ENCODE results near the gene MTRF1L. TPM values are rescaled to one million over a fixed set of nuclear protein-coding genes. Genes with fewer than 3 reads are reported as not detected.

Gene MTRF1L, protein sequence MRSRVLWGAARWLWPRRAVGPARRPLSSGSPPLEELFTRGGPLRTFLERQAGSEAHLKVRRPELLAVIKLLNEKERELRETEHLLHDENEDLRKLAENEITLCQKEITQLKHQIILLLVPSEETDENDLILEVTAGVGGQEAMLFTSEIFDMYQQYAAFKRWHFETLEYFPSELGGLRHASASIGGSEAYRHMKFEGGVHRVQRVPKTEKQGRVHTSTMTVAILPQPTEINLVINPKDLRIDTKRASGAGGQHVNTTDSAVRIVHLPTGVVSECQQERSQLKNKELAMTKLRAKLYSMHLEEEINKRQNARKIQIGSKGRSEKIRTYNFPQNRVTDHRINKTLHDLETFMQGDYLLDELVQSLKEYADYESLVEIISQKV
- total RNA-seq = 17.3 and 17.7 TPM in 2 replicates

DNA sequence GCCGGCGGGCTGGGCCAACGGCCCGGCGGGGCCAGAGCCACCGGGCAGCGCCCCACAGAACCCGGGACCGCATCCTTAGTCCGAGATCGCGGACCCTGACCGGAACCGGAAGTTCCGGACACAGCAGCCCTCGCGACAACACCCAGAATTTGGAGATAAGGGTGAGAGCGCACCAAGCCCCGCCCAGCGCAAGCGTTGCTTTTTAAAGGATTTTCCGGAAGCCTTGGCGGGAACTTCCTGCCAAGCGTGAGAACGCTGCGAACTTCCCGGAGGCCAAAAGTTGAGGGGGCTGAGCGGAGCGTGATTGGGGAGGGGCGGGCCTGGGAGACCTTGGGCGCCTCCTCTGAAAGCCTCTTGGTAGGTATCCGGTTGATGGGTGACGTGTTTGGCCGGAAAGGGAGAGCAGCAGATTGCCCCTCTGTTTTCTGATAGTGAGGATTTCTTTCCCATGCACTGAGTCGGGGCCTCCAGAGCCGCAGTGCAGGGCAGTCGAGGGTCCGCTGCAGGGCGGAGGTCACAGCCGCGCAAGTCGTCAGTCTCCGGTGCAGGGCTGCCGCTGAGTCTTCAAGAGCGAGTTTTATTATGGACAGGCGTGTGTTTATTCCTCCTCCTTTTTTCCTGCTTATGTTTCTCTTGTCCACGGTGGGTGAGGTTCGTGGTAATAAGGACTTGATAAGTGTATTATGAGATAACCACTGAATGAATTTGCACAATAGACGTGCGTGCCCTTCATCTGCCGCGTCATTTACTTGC lies at the start of gene MTRF1L:
Gene MTRF1L, minus strand, starts transcription at position 97 of the 753 bp plus-strand sequence. Its CDS starts 24 bp downstream, at position 73.
- intact Hi-C loops (cut with micrococcal nuclease) = loop anchor here (1.0 to 10.0 kb wide), 6 partner anchors 20 to 1732 kb away; partner anchors contain the start of genes RMND1, SCAF8 and ZBTB2

GRCh38 chr6:153051801-153052200 lies 49.3 kb upstream of the MTRF1L start:
- intact Hi-C loops (cut with micrococcal nuclease) = no loop called here

GRCh38 chr6:153048631-153049030 lies 46.1 kb upstream of the MTRF1L start:
- intact Hi-C loops (cut with micrococcal nuclease) = no loop called here

DNA sequence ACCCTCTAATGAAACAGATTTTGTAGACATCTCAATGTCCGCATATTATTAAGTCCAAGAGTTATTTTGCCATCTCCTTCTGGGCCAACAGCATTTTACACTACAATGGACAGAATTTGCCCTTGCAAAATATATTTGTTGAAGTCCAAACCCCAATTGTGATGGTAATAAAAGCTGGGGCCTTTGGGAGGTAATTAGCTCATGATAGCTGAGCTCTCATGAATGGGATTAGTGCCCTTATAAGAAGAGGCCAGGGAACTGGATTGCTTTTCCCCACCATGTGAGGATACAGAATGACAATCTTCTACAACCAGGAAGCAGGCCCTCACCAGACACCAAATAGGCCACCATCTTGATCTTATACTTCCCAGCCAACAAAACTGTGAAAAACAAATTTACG lies 44.9 kb upstream of the MTRF1L start:
- intact Hi-C loops (cut with micrococcal nuclease) = no loop called here

DNA sequence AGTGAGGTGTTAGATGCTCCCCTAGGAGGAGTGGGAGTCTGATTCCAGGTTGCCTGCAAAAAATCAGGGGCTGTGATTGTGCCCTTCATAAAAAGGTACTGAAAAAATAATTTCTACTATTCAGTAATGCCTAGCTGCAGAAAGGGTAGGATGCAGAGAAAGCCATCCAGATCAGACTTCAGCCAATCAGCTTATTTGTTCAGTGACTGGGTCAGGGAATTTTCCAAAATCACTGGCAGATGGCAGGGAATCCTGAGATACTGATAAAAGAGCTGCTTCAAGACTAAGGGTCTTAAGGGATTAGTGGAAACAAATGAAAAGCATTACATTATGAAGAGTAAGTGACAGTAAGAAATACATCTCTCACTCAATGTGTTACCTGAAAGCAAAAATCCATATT lies 42.8 kb upstream of the MTRF1L start:
- intact Hi-C loops (cut with micrococcal nuclease) = no loop called here

DNA sequence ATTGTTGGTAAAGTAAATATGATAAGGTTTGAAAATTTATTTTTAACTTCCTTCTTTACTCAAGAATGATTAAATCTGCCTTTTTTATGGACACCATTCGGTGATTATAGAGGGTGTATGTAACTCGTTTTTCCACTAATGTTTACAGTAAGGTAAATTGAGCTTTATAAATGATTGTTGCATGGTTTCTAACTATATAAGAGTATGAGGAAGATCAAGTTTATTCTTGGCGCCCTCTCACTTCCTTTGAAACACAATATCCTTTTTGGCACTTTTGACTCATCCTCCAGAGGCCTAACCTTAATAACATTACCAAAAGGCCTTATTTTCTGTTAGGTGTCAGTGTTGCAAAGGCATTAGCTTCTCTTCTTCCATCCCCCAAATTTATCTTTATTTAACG lies 41.8 kb upstream of the MTRF1L start:
- intact Hi-C loops (cut with micrococcal nuclease) = no loop called here

- intact Hi-C loops (cut with micrococcal nuclease) = no loop called here
These were observed 41.2 kb upstream of the MTRF1L start for GRCh38 chr6:153043719-153044118.

- intact Hi-C loops (cut with micrococcal nuclease) = no loop called here
These were observed 36.0 kb upstream of the MTRF1L start for GRCh38 chr6:153038378-153039057.

DNA sequence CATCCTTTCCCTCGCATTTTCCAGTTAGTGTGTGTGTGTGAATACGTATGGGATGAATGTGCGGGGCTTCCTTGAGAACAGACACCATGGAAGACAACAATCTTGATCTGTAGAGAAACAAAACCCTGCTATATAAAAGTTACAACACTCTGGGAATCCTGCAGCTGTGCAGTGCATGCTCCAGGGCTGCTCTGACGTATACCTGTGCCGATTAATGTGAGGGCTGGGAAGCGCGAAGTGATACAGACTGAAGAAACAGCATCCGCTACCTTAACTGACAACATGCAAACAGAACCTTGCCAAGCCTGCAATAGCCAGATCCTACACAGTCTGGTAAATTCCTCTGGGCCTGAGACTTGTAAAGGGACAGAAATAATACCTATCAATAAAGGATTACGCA lies 31.6 kb upstream of the MTRF1L start:
- intact Hi-C loops (cut with micrococcal nuclease) = no loop called here

- intact Hi-C loops (cut with micrococcal nuclease) = loop anchor here (1.0 kb wide), 1 partner anchor 280 kb away; no protein-coding TSS in a partner anchor
These were observed 29.9 kb upstream of the MTRF1L start for GRCh38 chr6:153032255-153032882.

- intact Hi-C loops (cut with micrococcal nuclease) = no loop called here
These were observed 28.9 kb upstream of the MTRF1L start for GRCh38 chr6:153031335-153031955.

- intact Hi-C loops (cut with micrococcal nuclease) = loop anchor here (10.0 kb wide), 1 partner anchor 486 kb away; no protein-coding TSS in a partner anchor
These were observed 26.5 kb upstream of the MTRF1L start for GRCh38 chr6:153028963-153029362.

DNA sequence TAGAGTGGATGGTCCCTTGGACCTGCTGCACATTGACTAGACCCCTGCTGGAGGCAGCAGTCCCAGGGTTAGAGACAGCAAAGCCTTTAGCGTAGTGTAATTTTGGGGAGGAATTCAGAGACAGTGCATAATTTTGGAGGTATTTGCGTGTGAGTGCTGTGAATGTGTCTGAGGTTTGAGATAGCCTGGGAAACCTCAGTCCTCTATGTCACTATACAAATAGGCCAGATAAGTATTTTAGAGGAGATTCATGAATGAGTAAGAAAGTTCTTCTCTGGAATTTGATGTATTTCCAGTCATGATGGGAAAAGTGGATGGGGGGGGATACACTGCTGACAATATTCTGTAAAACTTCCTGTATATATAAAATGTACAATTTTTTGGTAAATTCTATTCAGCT lies 25.8 kb upstream of the MTRF1L start:
- intact Hi-C loops (cut with micrococcal nuclease) = loop anchor here (10.0 kb wide), 1 partner anchor 487 kb away; no protein-coding TSS in a partner anchor

GRCh38 chr6:153027480-153027879 lies 25.0 kb upstream of the MTRF1L start:
- intact Hi-C loops (cut with micrococcal nuclease) = loop anchor here (10.0 kb wide), 1 partner anchor 487 kb away; no protein-coding TSS in a partner anchor

DNA sequence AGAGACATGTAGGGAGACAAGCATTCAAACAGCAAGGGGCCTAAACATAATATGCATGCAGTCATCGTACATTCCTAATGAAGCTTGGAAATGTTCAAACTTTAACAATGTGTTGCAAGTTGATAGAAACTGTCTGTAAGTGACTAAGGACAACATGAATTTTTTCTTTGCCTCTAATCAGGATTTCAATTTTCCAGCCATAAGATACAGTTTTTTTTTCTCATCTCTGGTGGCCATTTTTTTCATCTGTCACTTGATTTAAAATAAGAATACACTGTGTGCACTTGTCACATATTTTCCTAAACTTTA lies 22.2 kb upstream of the MTRF1L start:
- intact Hi-C loops (cut with micrococcal nuclease) = loop anchor here (1.0 to 10.0 kb wide), 4 partner anchors 21 to 490 kb away; no protein-coding TSS in a partner anchor

DNA sequence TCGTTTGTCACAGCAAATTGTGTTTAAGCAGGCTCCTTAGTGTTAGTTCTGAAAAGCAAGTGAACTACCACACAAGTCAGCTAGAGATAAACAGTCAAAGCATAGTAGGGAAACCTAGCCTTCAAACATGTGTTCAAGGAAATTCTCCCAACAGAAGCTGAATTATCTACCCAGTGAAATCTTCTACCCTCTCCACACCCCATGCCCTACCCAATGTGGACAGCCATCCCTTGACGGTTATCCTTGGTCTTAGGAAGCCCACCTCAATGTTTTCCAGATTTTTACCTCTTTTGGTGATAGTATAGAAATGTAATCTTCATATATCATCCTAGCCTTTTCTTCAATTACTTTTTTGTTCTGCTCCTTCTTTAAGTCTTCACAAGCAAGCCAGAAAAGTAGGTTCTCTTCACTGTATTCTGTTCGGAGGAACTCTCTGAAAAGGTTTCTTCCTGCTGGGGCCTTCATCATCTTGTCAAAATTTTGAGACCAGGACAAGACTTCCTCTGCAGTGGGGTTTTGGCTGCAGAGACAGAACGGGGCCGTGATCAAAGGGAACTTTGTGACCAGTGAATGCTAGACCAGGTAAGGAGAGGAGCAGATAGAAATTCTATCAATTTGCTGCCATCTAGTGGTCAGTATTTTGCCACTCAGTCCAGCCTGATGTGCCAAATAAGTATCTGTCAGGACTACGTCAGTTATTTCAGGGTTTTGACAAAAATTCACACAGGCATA lies 21.6 kb upstream of the MTRF1L start:
- intact Hi-C loops (cut with micrococcal nuclease) = loop anchor here (1.0 to 10.0 kb wide), 4 partner anchors 21 to 491 kb away; no protein-coding TSS in a partner anchor

DNA sequence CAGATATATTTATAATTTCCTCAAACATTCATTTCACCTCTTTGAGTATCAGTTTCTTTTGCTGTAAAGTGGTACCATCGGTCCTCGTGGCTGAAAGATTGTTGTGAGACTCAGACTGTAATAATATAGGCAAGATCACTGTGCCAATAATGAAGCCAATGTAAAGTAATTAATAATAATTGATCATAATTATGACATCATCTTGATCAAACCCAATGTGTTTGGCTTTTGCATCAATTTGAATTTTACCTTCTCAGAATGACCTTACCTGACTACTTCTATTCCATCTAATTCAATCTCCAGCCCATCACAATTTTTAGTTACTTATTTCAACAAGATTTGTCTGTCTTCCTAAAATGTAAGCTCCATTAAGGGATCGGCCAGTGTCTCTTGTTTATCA lies 15.8 kb upstream of the MTRF1L start:
- intact Hi-C loops (cut with micrococcal nuclease) = no loop called here

- intact Hi-C loops (cut with micrococcal nuclease) = no loop called here
These were observed 14.3 kb upstream of the MTRF1L start for GRCh38 chr6:153016846-153017245.

DNA sequence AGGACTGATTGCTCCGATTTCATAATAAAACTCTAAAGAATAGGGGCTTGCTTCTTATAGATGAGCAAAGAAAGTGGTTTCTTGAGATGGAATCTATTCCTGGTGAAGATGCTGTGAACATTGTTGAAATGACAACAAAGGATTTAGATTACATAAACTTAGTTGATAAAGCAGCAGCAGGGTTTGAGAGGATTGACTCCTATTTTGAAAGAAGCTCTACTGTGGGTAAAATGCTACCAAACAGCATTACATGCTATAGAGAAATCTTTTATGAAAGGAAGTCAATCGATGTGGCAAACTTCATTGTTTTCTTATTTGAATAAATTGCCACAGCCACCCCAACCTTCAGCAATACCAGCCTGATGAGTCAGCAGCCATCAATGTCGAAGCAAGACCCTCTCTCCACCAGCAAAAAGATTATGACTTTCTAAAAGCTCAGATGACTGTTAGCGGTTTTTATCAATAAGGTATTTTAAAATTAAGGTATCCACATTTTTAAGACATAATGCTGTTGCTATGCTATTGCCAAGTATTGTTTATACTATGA lies 12.7 kb upstream of the MTRF1L start:
- intact Hi-C loops (cut with micrococcal nuclease) = no loop called here

DNA sequence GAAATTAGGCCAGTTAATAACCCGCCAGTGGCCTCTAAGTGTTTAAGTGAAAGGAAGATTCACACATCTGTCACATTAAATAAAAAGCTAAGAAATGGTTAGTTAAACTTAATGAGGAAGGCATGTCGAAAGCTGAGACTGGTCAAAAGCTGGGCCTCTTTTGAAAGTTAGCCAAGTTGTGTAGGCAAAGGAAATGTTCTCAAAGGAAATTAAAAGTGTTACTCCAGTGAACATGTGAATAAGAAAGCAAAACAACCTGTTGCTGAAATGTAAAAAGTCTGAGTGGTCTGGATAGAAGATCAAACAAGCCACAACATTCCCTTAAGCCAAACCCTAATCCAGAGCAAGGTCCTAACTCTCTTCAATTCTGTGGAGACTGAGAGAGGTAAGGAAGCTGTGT lies 10.9 kb upstream of the MTRF1L start:
- intact Hi-C loops (cut with micrococcal nuclease) = no loop called here
